CD14-positive monocyte (primary cell): ENCODE data around the gene SLC28A1. TPM values are rescaled to one million over a fixed set of nuclear protein-coding genes. Genes with fewer than 3 reads are reported as not detected.

Experiments
- DNase-seq, 3 donors: peaks; one replicate each; pipeline ENCODE4 v3.0.0-alpha.2; 2011 to 2022
- H2AFZ ChIP-seq: 2 replicates; pipeline ENCODE4 v1.6.0; 2012; ENCODE audit warnings: mild to moderate bottlenecking, low read depth, low read length, inconsistent platforms; ENCODE audit not compliant: insufficient read depth, poor library complexity, severe bottlenecking
- H3K27ac ChIP-seq, 2 donors: 1 replicate in 1 of 2; 2 replicates in 1 of 2; pipeline ENCODE4 v1.5.1; 2012 to 2013; ENCODE audit warnings: low read length in 2 of 2, control low read depth in 1 of 2, inconsistent platforms in 1 of 2, low read depth in 1 of 2, mild to moderate bottlenecking in 1 of 2
- H3K27me3 ChIP-seq, 2 donors: one replicate each; pipeline versions ENCODE4 v1.6.0 to v1.6.1; 2011 to 2013; ENCODE audit warnings: low read length in 2 of 2; ENCODE audit not compliant: control insufficient read depth in 2 of 2, insufficient read depth in 2 of 2
- H3K36me3 ChIP-seq, 2 donors: replicated peaks in 1 of 2; 1 replicate in 1 of 2; 2 replicates in 1 of 2; pipeline versions ENCODE4 v1.5.1 to v1.6.1; 2012 to 2013; ENCODE audit warnings: low read length in 2 of 2, control low read depth in 1 of 2, inconsistent platforms in 1 of 2, mild to moderate bottlenecking in 1 of 2; ENCODE audit not compliant: insufficient read depth in 2 of 2, control insufficient read depth in 1 of 2
- H3K4me1 ChIP-seq, 2 donors: 1 replicate in 1 of 2; 2 replicates in 1 of 2; pipeline versions ENCODE4 v1.5.1 to v1.6.1; 2012 to 2013; ENCODE audit warnings: low read length in 2 of 2, control low read depth in 1 of 2, inconsistent platforms in 1 of 2, mild to moderate bottlenecking in 1 of 2, moderate library complexity in 1 of 2; ENCODE audit not compliant: insufficient read depth in 2 of 2, control insufficient read depth in 1 of 2
- H3K4me2 ChIP-seq: replicated peaks from 2 replicates; pipeline ENCODE3; 2012; ENCODE audit warnings: low read length, moderate library complexity, mild to moderate bottlenecking; ENCODE audit not compliant: poor library complexity, severe bottlenecking; ENCODE audit errors: extremely low read depth
- H3K4me3 ChIP-seq, 3 experiments: fragments of 200-600 bp in 1 of 3; sonication (generic) in 1 of 3; replicated peaks in 1 of 3; 1 replicate in 2 of 3; 2 replicates in 1 of 3; pipeline ENCODE4 v1.5.1; 2011 to 2013; ENCODE audit warnings: low read length in 3 of 3, mild to moderate bottlenecking in 3 of 3, control low read depth in 2 of 3, low read depth in 2 of 3, inconsistent platforms in 1 of 3, moderate library complexity in 1 of 3
- H3K79me2 ChIP-seq: 2 replicates; pipeline ENCODE4 v1.6.0; 2012; ENCODE audit warnings: mild to moderate bottlenecking, control low read depth, inconsistent platforms, low read length, moderate library complexity; ENCODE audit not compliant: insufficient read depth
- H3K9ac ChIP-seq: 2 replicates; pipeline ENCODE4 v1.6.0; 2017; ENCODE audit warnings: low read length, mild to moderate bottlenecking; ENCODE audit not compliant: insufficient read depth, poor library complexity, severe bottlenecking
- H3K9me3 ChIP-seq, 2 donors: replicated peaks in 1 of 2; 1 replicate in 1 of 2; 2 replicates in 1 of 2; pipeline versions ENCODE4 v1.5.1 to v1.6.1; 2012 to 2013; ENCODE audit warnings: low read length in 2 of 2, control low read depth in 1 of 2; ENCODE audit not compliant: control insufficient read depth in 1 of 2, insufficient read depth in 1 of 2
- H4K20me1 ChIP-seq: 2 replicates; pipeline ENCODE4 v1.6.0; 2012; ENCODE audit warnings: mild to moderate bottlenecking, low read length, control low read depth, moderate library complexity; ENCODE audit not compliant: insufficient read depth
- H3K27ac Mint-ChIP-seq, 7 donors: one replicate each; pipeline ENCODE4 v1.8.0; 2020; ENCODE audit warnings: mild to moderate bottlenecking in 7 of 7, mixed read lengths in 7 of 7, moderate library complexity in 6 of 7, inconsistent platforms in 2 of 7
- H3K27me3 Mint-ChIP-seq, 3 donors: one replicate each; pipeline ENCODE4 v1.8.0; 2021 to 2022; ENCODE audit warnings: low read depth in 3 of 3, mild to moderate bottlenecking in 3 of 3, mixed read lengths in 3 of 3, moderate library complexity in 3 of 3, inconsistent platforms in 1 of 3
- H3K36me3 Mint-ChIP-seq, 2 donors: one replicate each; pipeline ENCODE4 v1.8.0; 2020; ENCODE audit warnings: mixed read lengths in 2 of 2, inconsistent platforms in 1 of 2, mild to moderate bottlenecking in 1 of 2
- H3K4me1 Mint-ChIP-seq: one replicate; pipeline ENCODE4 v1.8.0; 2020; ENCODE audit warnings: mild to moderate bottlenecking, mixed read lengths
- H3K4me3 Mint-ChIP-seq, 2 donors: one replicate each; pipeline ENCODE4 v1.8.0; 2020; ENCODE audit warnings: mild to moderate bottlenecking in 2 of 2, mixed read lengths in 2 of 2, moderate library complexity in 1 of 2
- H3K9me3 Mint-ChIP-seq, 7 donors: one replicate each; pipeline ENCODE4 v1.8.0; 2020 to 2022; ENCODE audit warnings: mixed read lengths in 7 of 7, mild to moderate bottlenecking in 6 of 7, moderate library complexity in 6 of 7, inconsistent platforms in 2 of 7
- WGBS: methylation state at CpG from one replicate; pipeline ENCODE4 v1.1.5; 2013; ENCODE audit warnings: missing lambda C conversion rate; ENCODE audit not compliant: insufficient coverage; 5-methylcytosine and 5-hydroxymethylcytosine counted together
- intact Hi-C, 2 donors: fragments of 100-400 bp; cut with micrococcal nuclease; formaldehyde crosslinking; loops; one replicate each; pipeline versions ENCODE4 v1.15.0 to v1.15.1; 2023
- polyA plus RNA-seq, 3 donors: library from polyadenylated mRNA; depleted of rRNA in 1 of 3; unstranded in 2 of 3; stranded (reverse) in 1 of 3; fragments of 300-500 nt in 2 of 3; fragments of >200 nt in 1 of 3; fragmentation: Illumina TruSeq in 2 of 3; gene quantifications; 1 replicate in 2 of 3; 2 replicates in 1 of 3; pipeline ENCODE4 v1.2.3, GENCODE V29; 2012 to 2021
- TF ChIP-seq, protein P1 (sequence below): fragments of 200-600 bp; IDR thresholded peaks from one replicate; pipeline ENCODE4 v1.8.0; 2022; ENCODE audit warnings: antibody characterized with exemption, mild to moderate bottlenecking

The SLC28A1 gene
- polyA plus RNA-seq, 3 donors = not detected

GRCh38 chr15:84865074-84865569, 19.3 kb upstream of the SLC28A1 start:
- no peak for DNase-seq
- Mint-ChIP-seq H3K4me1 (peaks cover 12% of the 10 kb centered on the region), H3K27ac (no peak overlapping the region), H3K27me3 (peaks cover 0 to 2% (median 2%) of the 10 kb centered on the region in 3 donors), H3K9me3 (peaks cover 0 to 1% (median 0%) of the 10 kb centered on the region in 7 donors), H3K36me3 (no peaks in the 10 kb centered on the region), H3K4me3 (no peak overlapping the region)
- peaks cover 8% of the 10 kb centered on the region in 2 donors for H3K4me1 ChIP-seq
- no peak overlapping the region for H2AFZ ChIP-seq
- intact Hi-C loops = no loop called here
- no peaks in the 10 kb centered on the region for H3K27me3 ChIP-seq
- H3K9me3 ChIP-seq = no peaks in the 10 kb centered on the region
- H3K27ac ChIP-seq = no peak overlapping the region
- no peak overlapping the region for H3K9ac ChIP-seq
- TF ChIP-seq, protein P1, sequence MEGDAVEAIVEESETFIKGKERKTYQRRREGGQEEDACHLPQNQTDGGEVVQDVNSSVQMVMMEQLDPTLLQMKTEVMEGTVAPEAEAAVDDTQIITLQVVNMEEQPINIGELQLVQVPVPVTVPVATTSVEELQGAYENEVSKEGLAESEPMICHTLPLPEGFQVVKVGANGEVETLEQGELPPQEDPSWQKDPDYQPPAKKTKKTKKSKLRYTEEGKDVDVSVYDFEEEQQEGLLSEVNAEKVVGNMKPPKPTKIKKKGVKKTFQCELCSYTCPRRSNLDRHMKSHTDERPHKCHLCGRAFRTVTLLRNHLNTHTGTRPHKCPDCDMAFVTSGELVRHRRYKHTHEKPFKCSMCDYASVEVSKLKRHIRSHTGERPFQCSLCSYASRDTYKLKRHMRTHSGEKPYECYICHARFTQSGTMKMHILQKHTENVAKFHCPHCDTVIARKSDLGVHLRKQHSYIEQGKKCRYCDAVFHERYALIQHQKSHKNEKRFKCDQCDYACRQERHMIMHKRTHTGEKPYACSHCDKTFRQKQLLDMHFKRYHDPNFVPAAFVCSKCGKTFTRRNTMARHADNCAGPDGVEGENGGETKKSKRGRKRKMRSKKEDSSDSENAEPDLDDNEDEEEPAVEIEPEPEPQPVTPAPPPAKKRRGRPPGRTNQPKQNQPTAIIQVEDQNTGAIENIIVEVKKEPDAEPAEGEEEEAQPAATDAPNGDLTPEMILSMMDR = no peak
- no peaks in the 10 kb centered on the region for H4K20me1 ChIP-seq
- H3K36me3 ChIP-seq = no peaks in the 10 kb centered on the region
- H3K4me2 ChIP-seq = no peak overlapping the region
- 83% methylated on average over 1 of the region's 5 CpGs for WGBS
- H3K4me3 ChIP-seq = no peak overlapping the region
- no peaks in the 10 kb centered on the region for H3K79me2 ChIP-seq

DNA sequence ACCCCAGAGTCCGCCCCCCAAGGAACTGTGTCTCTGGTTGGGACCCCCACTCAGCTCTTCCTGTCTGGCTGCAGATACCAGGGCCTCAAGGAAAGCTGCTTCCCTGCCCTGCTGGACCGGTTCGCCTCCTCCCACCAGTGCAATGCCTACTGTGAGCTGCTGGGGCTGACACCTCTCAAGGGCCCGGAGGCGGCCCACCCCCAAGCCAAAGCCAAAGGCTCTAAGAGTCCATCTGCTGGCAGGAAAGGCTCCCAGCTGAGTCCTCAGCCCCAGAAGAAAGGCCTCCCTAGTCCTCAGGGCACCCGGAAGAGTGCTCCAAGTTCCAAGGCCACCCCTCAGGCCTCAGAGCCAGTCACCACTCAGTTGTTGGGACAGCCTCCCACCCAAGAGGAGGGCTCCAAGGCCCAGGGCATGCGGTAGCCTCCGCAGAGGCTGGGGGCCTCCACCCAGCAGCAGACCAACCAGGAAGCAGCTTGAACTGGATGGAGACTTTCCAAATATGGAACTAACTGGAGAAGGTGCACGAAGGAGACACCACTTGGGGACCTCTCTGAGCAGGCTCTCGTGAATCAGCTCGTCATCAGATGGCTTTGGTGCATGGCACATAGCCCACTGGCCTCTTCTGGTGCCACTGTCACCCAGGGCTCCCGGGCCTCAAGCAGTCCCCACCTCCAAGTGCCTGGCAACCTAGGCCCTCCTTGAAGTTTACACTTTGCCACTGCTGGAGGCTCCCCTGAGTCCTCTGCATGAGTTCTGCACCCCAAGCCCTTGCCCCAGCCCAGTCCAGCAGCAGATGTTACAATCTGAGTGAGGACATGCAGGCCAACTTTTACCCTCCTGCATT, 16.2 kb upstream of the SLC28A1 start:
- no peak overlapping the region for H3K27ac Mint-ChIP-seq
- no peak overlapping the region for H3K4me3 ChIP-seq
- H4K20me1 ChIP-seq = no peaks in the 10 kb centered on the region
- H3K4me3 Mint-ChIP-seq = no peak overlapping the region
- H3K27me3 ChIP-seq = no peaks in the 10 kb centered on the region
- H3K36me3 ChIP-seq = no peaks in the 10 kb centered on the region
- peaks cover 8 to 9% of the 10 kb centered on the region in 2 donors for H3K4me1 ChIP-seq
- H3K9me3 ChIP-seq = no peaks in the 10 kb centered on the region
- DNase-seq = no peak
- H2AFZ ChIP-seq = no peak overlapping the region
- 79% methylated on average over 10 of the region's 12 CpGs for WGBS
- peaks cover 0 to 3% (median 2%) of the 10 kb centered on the region in 3 donors for H3K27me3 Mint-ChIP-seq
- H3K27ac ChIP-seq = no peak overlapping the region
- no peak overlapping the region for H3K9ac ChIP-seq
- H3K4me1 Mint-ChIP-seq = peaks cover 13% of the 10 kb centered on the region
- peaks cover 0 to 1% (median 0%) of the 10 kb centered on the region in 7 donors for H3K9me3 Mint-ChIP-seq
- intact Hi-C loops = no loop called here
- no peaks in the 10 kb centered on the region for H3K79me2 ChIP-seq
- H3K4me2 ChIP-seq = no peak overlapping the region
- no peaks in the 10 kb centered on the region for H3K36me3 Mint-ChIP-seq
- TF ChIP-seq, protein P1 = no peak
